ENCODE measurements around the gene SPECC1.

Gene SPECC1

DNA sequence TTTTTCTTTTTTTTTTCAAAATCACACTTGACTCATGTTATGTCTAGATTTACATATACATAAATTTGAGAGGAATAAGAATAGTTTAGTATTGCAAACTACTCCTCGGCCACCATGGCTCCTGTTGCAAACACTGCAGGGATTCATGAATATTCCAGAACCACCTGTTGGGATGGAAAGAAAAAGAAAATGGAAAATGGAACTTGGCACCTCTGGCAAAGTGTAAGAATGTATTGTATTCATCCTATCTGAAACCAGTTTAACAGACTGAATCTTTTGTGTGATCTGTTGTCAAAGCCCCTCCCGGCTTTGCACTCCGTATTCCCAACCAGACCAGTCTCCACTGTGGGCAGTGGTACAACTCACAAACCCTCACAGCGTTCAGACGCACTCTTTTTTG lies 124.4 kb downstream of the SPECC1 start:
- no peak overlapping the region for H3K4me3 ChIP-seq (ENCODE audit: low read depth, low read length)
- DNase-seq (ENCODE audit: low read depth) = no peak

DNA sequence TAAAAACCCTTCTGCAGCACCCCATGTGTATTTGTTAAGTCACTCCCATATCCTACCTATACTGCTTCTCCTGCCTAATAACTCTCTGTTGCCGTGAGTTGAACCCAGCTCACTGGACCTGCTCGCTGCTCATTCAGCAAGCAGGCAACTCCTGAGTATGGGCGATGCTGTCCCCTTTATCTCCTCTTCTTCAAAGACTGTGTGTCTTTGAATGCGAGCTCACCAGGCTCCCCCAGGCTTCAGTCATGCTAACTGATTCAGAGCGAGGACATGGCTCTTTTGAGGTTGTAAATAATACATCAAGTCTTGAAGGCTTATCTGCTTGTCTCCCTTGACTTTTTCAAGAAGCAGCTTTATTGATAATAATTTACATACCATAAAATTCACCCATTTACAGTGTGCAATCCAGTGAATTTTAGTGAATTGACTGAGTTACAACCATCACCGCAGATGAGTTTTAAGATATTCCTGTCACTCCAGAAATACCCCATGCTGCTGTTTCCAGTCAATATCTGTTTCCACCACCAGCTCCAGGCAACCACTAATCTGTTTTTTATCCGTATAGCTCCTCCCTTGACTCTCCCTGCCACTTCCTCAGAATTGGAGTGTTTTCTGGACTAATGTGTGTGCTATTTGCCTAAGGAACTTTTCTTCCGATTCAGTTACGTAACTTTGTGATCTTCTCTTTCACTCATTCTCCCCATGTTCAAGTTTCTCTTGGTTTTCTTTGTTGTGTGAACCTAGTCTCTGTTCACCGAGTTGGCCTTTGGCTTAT lies 132.2 kb downstream of the SPECC1 start:
- H3K4me3 ChIP-seq (ENCODE audit: low read depth, low read length) = no peak overlapping the region
- TF ChIP-seq, protein P1, sequence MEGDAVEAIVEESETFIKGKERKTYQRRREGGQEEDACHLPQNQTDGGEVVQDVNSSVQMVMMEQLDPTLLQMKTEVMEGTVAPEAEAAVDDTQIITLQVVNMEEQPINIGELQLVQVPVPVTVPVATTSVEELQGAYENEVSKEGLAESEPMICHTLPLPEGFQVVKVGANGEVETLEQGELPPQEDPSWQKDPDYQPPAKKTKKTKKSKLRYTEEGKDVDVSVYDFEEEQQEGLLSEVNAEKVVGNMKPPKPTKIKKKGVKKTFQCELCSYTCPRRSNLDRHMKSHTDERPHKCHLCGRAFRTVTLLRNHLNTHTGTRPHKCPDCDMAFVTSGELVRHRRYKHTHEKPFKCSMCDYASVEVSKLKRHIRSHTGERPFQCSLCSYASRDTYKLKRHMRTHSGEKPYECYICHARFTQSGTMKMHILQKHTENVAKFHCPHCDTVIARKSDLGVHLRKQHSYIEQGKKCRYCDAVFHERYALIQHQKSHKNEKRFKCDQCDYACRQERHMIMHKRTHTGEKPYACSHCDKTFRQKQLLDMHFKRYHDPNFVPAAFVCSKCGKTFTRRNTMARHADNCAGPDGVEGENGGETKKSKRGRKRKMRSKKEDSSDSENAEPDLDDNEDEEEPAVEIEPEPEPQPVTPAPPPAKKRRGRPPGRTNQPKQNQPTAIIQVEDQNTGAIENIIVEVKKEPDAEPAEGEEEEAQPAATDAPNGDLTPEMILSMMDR (IDR thresholded peaks at IDR 0.05; ENCODE audit: control insufficient read depth, extremely low read depth, insufficient read depth) = no peak
- DNase-seq (ENCODE audit: low read depth) = no peak

More for the DNA sequence above, 124.4 kb downstream of the SPECC1 start:
- TF ChIP-seq, protein P1 (IDR thresholded peaks at IDR 0.05; ENCODE audit: control insufficient read depth, extremely low read depth, insufficient read depth) = no peak

GRCh38 chr17:20142268-20142667 lies 133.1 kb downstream of the SPECC1 start:
- TF ChIP-seq, protein P1 (IDR thresholded peaks at IDR 0.05; ENCODE audit: control insufficient read depth, extremely low read depth, insufficient read depth) = no peak
- no peak overlapping the region for H3K4me3 ChIP-seq (ENCODE audit: low read depth, low read length)
- DNase-seq (ENCODE audit: low read depth) = no peak

GRCh38 chr17:20143740-20144139 lies 134.6 kb downstream of the SPECC1 start:
- no peak overlapping the region for H3K4me3 ChIP-seq (ENCODE audit: low read depth, low read length)
- DNase-seq (ENCODE audit: low read depth) = no peak
- TF ChIP-seq, protein P1 (IDR thresholded peaks at IDR 0.05; ENCODE audit: control insufficient read depth, extremely low read depth, insufficient read depth) = no peak

GRCh38 chr17:20145567-20145966 lies 136.4 kb downstream of the SPECC1 start:
- TF ChIP-seq, protein P1 (IDR thresholded peaks at IDR 0.05; ENCODE audit: control insufficient read depth, extremely low read depth, insufficient read depth) = no peak
- no peak for DNase-seq (ENCODE audit: low read depth)
- H3K4me3 ChIP-seq (ENCODE audit: low read depth, low read length) = no peak overlapping the region

DNA sequence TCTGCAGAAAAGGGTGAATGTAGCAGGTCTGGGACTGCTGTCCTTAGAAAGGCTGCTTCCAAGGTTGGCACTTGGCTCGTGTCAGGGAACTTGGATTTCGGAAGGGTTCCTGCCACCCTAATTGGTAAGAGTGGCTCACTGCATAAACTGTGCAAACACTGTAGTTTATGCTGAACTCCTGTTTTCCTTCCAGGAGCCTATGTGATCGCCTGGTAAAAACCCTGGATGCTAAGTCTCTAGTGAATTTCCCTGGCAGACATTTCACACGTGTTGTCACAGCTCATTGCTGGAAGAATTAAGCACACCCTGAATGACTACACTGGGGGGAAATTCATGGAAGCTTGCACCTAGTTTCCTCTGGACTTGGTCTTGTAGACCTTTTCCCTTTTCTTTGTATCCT lies 140.1 kb downstream of the SPECC1 start:
- TF ChIP-seq, protein P1 (IDR thresholded peaks at IDR 0.05; ENCODE audit: control insufficient read depth, extremely low read depth, insufficient read depth) = no peak
- H3K4me3 ChIP-seq (ENCODE audit: low read depth, low read length) = no peak overlapping the region
- no peak for DNase-seq (ENCODE audit: low read depth)

DNA sequence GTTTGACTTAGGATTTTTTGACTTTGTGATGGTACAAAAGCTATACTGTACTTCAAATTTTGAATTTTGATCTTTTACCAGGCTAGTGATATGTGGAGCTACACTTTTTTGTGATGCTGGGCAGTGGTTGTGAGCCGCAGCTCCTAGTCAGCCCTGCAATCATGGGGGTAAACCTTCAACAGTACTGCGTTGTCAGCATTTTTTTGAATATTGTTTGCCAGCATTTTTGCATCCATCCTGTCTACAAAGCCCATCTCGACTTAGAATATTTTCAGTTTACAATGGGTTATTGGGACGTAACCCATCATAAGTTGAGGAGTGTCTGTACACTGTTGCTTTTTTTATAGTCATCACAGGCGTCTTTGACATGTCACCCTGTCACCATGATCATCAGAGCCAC lies 142.0 kb downstream of the SPECC1 start:
- no peak overlapping the region for H3K4me3 ChIP-seq (ENCODE audit: low read depth, low read length)
- TF ChIP-seq, protein P1 (IDR thresholded peaks at IDR 0.05; ENCODE audit: control insufficient read depth, extremely low read depth, insufficient read depth) = no peak
- DNase-seq (ENCODE audit: low read depth) = no peak
